Measurements from ENCODE around the gene SMARCC2. TPM values are rescaled to one million over a fixed set of nuclear protein-coding genes. Genes with fewer than 3 reads are reported as not detected.
A peak's percentile ranks its signal among the peaks of the same experiment; 100 is the strongest.

Gene SMARCC2
- total and polyA plus RNA-seq, 9 of the 15 experiments (the other 6 are each of a cell fraction or from before 2014, with no cell fraction given) = 11.9 to 86.0 (median 36.6) TPM

- Histone ChIP-seq H3K9ac (ENCODE audit: insufficient read depth in 1 of 2, low read depth in 2 of 2, low read length in 2 of 2) (no peak overlapping the region), H3K27ac (ENCODE audit: extremely low read depth, low read depth, low read length) (peak overlapping the region; percentile 31; the same call in 1 of the 3 replicates), H3K9me3 (replicated peaks; ENCODE audit: control insufficient read depth, insufficient read depth, low read depth, low read length) (no peaks in the 10 kb centered on the region), H3K79me2 (ENCODE audit: control insufficient read depth, insufficient read depth, low read length) (peaks cover 7% of the 10 kb centered on the region), H3K9me1 (ENCODE audit: control insufficient read depth, insufficient read depth, low read length) (no peaks in the 10 kb centered on the region), H3K27me3 (ENCODE audit: control insufficient read depth in 2 of 2, insufficient read depth in 2 of 2, low read length in 2 of 2) (no peaks in the 10 kb centered on the region), H4K20me1 (replicated peaks; ENCODE audit: control insufficient read depth, insufficient read depth, low read length) (0 out of 2 replicates have a peak, but pooled peaks cover 3% of the 10 kb centered on the region), H3K4me1 (replicated peaks in 1 of 2; ENCODE audit: control insufficient read depth in 2 of 2, insufficient read depth in 2 of 2, low read length in 2 of 2) (peaks cover 9 to 10% of the 10 kb centered on the region in 2 experiments; a peak in 3 of 5 replicates), H3K4me2 (ENCODE audit: insufficient read depth, low read length) (no peak overlapping the region), H3K4me3 (no peak overlapping the region), H2AFZ (ENCODE audit: low read depth, low read length) (no peak overlapping the region), H3K36me3 (ENCODE audit: control insufficient read depth, insufficient read depth, low read length) (peaks cover 47% of the 10 kb centered on the region)
- POLR2A ChIA-PET = interaction anchor here (0.9 kb wide), 1 partner anchor 9 kb away, joined by 3 read pairs; no protein-coding TSS in a partner anchor
- no TSS peak for BruUV-seq (replicated peaks)
- intact Hi-C loops (cut with micrococcal nuclease) = no loop called here
- CTCF ChIA-PET (ENCODE audit: low intra/inter-chr PET ratio) = no interaction called here
- WGBS (ENCODE audit: insufficient coverage, low coverage, missing lambda C conversion rate) = 57% methylated on average over 12 of the region's 13 CpGs
- peak; percentile 62 for FAIRE-seq
- DNase-seq (ENCODE audit: extremely low read depth in 1 of 4, low spot score in 3 of 4) = no peak
- peak; percentile 58 for ATAC-seq
- in situ Hi-C loops (cut with MboI) = no loop called here
- no peak for TF ChIP-seq FOXA1 (IDR thresholded peaks at IDR 0.05; ENCODE audit: borderline replicate concordance)
- TF ChIP-seq SUPT5H (IDR thresholded peaks at IDR 0.05) = peak; percentile 64
- TF ChIP-seq THRB (CRISPR knock-in tag; conservative IDR thresholded peaks at IDR 0.05) = 0 out of 2 replicates have a peak, but pooled peaks have one; percentile 38
- no peak for TF ChIP-seq HDAC8 (tag; IDR thresholded peaks at IDR 0.05)
- peak; percentile 73; the same call in 1 of the 2 replicates for TF ChIP-seq C11orf30 (IDR thresholded peaks at IDR 0.05; ENCODE audit: low read depth)
- TF ChIP-seq DDX20 (tag; IDR thresholded peaks at IDR 0.05; ENCODE audit: low read depth) = no peak
- peak; percentile 73 for TF ChIP-seq NFIC (IDR thresholded peaks at IDR 0.05)
- peak; percentile 68; the same call in 1 of the 2 replicates for TF ChIP-seq POLR2A (conservative IDR thresholded peaks at IDR 0.05)
- TF ChIP-seq POLR2B (IDR thresholded peaks at IDR 0.05; ENCODE audit: low read depth, partially characterized antibody) = peak; percentile 64
- 0 out of 2 replicates have a peak, but pooled peaks have one; percentile 20 for TF ChIP-seq MAFG (tag; conservative IDR thresholded peaks at IDR 0.05)
- TF ChIP-seq PML (IDR thresholded peaks at IDR 0.05; ENCODE audit: low read length) = 0 out of 2 replicates have a peak, but pooled peaks have one; percentile 10
- TF ChIP-seq POLR2AphosphoS2 (IDR thresholded peaks at IDR 0.05; ENCODE audit: low read length) = peak; percentile 58
- no peak for TF ChIP-seq SMAD4 (CRISPR knock-in tag; conservative IDR thresholded peaks at IDR 0.05)
- TF ChIP-seq ZNF316 (IDR thresholded peaks at IDR 0.05) = peak; percentile 53; the same call in 1 of the 2 replicates
- no peak for TF ChIP-seq XRCC3 (IDR thresholded peaks at IDR 0.05)
- TF ChIP-seq POLR2H (tag; IDR thresholded peaks at IDR 0.05; ENCODE audit: low read depth) = peak; percentile 81
- TF ChIP-seq MYNN (IDR thresholded peaks at IDR 0.05) = 0 out of 2 replicates have a peak, but pooled peaks have one; percentile 11
- TF ChIP-seq MYNN (CRISPR knock-in tag; IDR thresholded peaks at IDR 0.05) = no peak
- TF ChIP-seq ELF2 (CRISPR knock-in tag; IDR thresholded peaks at IDR 0.05) = peak; percentile 58; the same call in 1 of the 2 replicates
- no peak for TF ChIP-seq NUFIP1 (IDR thresholded peaks at IDR 0.05; ENCODE audit: partially characterized antibody)
- no peak for TF ChIP-seq ZSCAN29 (IDR thresholded peaks at IDR 0.05)
- TF ChIP-seq XRCC5 (IDR thresholded peaks at IDR 0.05; ENCODE audit: low read depth, low read length) = no peak
- no peak for TF ChIP-seq HBP1 (CRISPR knock-in tag; IDR thresholded peaks at IDR 0.05)
Measured at GRCh38 chr12:56146492-56147460, 42.5 kb downstream of the SMARCC2 start.

Data from K562 (cell line).